HG02884 (cell line): ENCODE data around the gene FAP.
A peak's percentile ranks its signal among the peaks of the same experiment; 100 is the strongest.

Experiments
- ATAC-seq: cut with Tn5 transposase; IDR thresholded peaks from one replicate; pipeline ENCODE4 v1.9.1; 2021; ENCODE audit warnings: mild to moderate bottlenecking, moderate library complexity; ENCODE audit not compliant: unreplicated experiment

Gene FAP, protein sequence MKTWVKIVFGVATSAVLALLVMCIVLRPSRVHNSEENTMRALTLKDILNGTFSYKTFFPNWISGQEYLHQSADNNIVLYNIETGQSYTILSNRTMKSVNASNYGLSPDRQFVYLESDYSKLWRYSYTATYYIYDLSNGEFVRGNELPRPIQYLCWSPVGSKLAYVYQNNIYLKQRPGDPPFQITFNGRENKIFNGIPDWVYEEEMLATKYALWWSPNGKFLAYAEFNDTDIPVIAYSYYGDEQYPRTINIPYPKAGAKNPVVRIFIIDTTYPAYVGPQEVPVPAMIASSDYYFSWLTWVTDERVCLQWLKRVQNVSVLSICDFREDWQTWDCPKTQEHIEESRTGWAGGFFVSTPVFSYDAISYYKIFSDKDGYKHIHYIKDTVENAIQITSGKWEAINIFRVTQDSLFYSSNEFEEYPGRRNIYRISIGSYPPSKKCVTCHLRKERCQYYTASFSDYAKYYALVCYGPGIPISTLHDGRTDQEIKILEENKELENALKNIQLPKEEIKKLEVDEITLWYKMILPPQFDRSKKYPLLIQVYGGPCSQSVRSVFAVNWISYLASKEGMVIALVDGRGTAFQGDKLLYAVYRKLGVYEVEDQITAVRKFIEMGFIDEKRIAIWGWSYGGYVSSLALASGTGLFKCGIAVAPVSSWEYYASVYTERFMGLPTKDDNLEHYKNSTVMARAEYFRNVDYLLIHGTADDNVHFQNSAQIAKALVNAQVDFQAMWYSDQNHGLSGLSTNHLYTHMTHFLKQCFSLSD

DNA sequence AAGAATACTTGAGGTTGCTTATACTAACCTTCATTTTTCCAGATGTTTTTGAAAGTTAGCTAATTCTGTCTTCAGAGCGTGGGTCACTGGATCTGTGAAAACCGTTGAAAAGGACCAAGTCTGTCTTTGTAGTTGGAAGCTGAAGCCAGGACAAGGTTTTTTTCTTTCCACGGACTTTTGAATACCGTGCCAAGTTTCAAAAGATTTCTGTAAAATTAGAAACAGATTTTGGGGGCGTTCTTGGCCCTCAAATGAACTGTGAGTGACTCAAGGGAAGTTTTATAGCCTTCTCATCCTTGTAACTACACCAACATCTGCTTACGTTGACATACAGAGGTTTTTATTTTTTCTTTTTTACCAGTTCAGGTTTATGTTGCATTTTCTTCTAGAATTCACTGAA, at the start of gene FAP:
Gene FAP, minus strand, starts transcription at position 152 of the 400 bp plus-strand sequence. Its CDS starts 118 bp downstream, at position 34.
- no peak for ATAC-seq

DNA sequence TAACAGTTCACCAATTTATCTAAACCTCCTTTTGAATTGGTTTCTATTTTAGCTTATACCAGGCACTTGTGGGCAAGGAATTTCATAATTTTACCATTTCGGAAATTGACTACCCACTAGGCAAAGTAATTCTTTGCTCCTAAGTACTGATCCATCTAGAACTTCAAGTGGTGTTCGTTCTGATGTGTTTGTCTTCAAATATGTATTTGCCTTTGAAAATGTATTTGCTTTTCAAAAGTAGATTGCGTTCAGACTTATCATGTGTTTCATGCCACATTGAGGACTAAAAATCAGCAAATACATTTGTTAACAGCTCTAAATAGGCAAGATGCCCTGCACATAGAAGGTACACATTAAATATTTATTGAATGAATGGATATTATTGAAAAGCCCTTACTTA, 48.5 kb upstream of the FAP start:
- ATAC-seq = no peak

GRCh38 chr2:162282765-162283425, 39.6 kb upstream of the FAP start:
- no peak for ATAC-seq

- no peak for ATAC-seq
These were observed 37.4 kb upstream of the FAP start for GRCh38 chr2:162280654-162281053.

- no peak for ATAC-seq
These were observed 34.1 kb upstream of the FAP start for GRCh38 chr2:162277381-162277780.

- no peak for ATAC-seq
These were observed 24.8 kb upstream of the FAP start for GRCh38 chr2:162267996-162268395.

- ATAC-seq = no peak
These were observed 24.3 kb upstream of the FAP start for GRCh38 chr2:162267496-162267895.

- ATAC-seq = no peak
These were observed 23.2 kb upstream of the FAP start for GRCh38 chr2:162266460-162266760.

DNA sequence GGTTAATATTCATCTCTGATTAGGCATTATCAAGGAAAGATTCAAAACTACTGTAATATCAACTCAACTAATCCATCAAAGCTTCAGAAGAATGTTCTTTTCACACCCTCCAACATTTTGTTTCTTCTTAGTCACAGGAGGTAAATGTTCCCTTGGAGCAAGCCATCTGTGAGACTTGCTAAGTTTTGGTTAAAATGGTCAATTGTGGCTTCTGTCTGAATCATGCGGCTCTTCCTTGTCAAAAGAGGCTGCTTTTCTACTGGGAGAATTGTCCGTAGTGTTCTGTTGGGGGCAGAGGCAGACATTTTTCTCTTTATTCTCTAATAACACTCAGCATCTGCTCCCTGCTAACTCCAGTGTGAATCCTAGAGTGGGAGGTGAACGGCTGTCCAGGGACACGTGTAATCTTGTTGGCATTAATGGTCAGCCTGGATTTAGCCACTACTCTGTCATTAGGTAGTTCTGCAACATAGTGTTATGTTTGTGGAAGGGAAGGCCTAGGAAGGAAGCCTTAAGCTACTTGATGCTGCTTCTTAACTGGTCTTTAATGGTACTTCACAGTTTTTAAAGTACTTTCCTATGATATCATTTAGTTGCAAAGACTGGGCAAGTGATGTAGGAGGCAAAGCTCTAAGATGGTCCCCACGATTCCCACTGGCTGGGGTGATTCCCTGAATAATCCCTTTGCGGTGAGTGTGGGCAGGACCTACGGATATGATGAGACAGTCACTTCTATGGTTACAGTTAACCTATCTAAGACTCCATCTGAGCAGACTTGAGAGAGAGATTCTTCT, 22.6 kb upstream of the FAP start:
- no peak for ATAC-seq

GRCh38 chr2:162261032-162261945, 18.0 kb upstream of the FAP start:
- ATAC-seq = peak; percentile 56

DNA sequence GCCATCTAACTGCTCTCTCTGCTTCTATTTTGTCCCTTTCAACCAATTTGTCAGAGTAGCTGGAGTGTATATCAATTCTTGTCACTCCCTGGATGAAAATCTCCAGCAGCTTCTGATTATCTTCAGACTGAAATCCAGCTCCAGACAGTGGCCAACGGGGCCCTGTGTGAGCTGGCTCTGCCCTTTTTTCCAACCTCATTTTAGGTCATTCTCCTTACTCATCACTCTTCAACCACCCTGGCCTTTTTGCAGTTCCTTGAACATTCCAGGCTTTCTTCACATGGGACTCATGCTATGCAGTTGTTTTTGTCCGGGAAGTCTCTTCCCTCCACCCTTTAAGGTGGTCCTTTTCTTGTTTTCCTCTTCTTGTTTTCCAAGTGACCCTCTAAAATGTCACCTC, 15.4 kb upstream of the FAP start:
- no peak for ATAC-seq

DNA sequence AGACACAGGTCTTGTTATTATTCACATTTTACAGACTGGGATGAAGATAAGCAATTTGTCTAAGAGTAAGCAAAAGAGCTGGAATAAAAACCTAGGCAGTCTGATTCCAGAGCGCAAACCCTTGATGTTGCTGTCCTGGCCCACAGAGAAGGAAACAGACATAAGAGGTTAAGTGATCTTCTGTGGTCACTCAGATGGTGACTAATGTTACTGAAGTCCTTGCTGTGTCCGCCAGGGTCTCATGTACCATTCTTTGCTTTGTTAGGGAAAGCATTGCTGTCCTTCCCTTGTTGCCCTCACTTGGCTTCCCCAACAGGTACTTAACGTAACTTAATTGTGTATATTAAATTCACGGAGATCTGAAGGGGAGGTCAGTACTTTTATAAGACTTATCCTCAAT, 14.9 kb upstream of the FAP start:
- no peak for ATAC-seq

- no peak for ATAC-seq
These were observed 14.2 kb upstream of the FAP start for GRCh38 chr2:162257425-162257824.

DNA sequence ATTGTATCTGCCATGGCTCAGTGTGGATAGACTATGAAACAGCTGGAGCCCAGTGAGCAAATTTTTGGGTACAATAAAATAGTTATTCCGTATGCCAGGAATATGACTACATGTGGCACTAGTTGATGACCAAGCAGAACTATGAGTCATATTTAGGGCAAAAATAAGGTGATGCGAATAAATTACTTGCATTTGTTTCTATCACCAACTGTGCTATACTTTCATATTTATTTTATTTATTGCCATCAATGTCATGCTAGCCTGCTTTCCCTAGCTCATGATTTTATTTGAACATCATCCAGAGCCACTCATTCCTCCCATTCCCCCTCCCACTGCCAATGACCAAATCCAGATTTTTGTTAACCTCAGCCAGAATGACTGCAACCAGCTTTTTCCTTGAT, 13.3 kb upstream of the FAP start:
- ATAC-seq = no peak

DNA sequence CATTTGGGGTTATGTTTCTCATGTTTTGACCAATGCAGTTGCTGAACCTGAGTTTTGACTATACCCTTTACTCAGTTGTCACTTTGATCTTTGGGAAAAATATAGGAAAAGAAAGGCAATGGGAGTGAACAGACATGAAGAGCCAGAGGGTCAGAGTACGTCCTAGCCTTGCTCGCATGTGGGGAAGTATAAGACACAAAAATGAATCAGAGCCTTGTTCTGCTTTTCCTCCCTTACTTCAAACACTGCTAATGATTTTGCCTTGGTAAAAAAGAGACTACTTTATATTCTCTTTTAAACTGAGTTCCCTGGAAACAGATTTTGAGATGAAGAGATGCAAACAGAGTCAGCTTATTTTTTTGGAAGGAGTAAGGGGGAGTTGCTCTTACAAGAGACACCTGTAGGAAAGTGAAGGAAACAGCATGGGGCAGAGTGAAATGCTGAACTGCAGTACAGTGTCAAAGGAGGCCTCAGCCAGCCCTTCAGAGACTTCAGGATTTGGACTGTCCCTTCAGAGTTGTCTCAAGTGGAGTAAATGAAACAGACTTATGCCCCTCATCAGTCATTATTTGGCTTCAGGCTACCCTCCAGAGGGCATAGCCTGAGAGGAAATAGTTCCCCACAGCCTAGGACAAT, 11.1 kb upstream of the FAP start:
- ATAC-seq = no peak

- ATAC-seq = no peak
These were observed 10.2 kb upstream of the FAP start for GRCh38 chr2:162253435-162253834.

GRCh38 chr2:162252153-162252552, 8.9 kb upstream of the FAP start:
- ATAC-seq = no peak

DNA sequence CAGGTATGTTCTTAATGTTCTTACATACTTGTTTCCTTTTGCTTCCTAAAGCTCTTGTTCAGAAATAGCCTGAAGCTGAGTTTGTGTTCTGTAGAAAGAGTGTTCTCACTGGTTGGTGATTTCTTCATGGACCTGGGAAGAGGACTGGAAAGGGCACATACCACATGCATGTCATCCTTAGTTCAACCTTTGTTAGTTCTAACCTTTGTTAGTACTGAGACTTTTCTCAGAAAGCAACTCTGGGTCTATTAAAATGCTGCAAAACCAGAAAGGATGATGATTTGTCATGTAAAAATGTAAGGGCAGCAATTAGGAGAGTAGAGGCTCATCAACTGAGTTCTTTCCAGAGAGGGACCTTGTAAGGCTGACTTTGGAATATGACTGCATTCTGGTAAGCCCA, 2.5 kb upstream of the FAP start:
- ATAC-seq = no peak

DNA sequence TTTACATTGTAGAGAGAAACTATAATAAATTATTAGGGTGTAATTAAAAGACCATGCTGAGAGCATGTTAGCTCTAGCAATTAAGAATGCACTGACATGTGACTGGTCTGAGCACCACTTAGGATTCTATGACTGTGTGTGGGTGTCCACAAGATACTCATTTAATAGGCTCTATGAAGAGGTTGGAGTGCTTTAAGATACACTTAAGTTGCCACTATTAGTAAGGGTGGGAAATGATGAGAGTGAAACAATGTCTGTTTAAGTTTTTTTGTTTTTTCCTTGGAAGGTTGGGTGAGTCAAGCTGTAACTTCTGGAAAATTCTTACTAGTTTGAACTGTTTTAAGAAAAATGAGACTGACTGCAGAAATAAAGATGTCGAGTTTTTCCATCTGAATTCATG, 1.8 kb upstream of the FAP start:
- ATAC-seq = no peak
